Breast epithelium (tissue), 4 donors: ENCODE results near the gene GTPBP3. TPM values are rescaled to one million over a fixed set of nuclear protein-coding genes. Genes with fewer than 3 reads are reported as not detected.

Source experiments
- DNase-seq, 2 donors: peaks; one replicate each; pipeline ENCODE4 v3.0.0-alpha.2; 2019; ENCODE audit warnings: low spot score in 2 of 2
- H3K27ac ChIP-seq, 2 donors: fragments of 200-600 bp; sonication (generic) in 1 of 2; one replicate each; pipeline ENCODE4 v1.5.1; 2016 to 2019; ENCODE audit warnings: mild to moderate bottlenecking in 1 of 2
- H3K27me3 ChIP-seq, 2 donors: fragments of 200-600 bp; sonication (generic) in 1 of 2; one replicate each; pipeline versions ENCODE4 v1.5.1 to v1.6.0; 2017 to 2019; ENCODE audit warnings: control low read depth in 1 of 2, mild to moderate bottlenecking in 1 of 2
- H3K36me3 ChIP-seq: fragments of 200-600 bp; one replicate; pipeline ENCODE4 v1.5.1; 2019
- H3K4me1 ChIP-seq, 2 donors: fragments of 200-600 bp; sonication (generic); one replicate each; pipeline ENCODE4 v1.5.1; 2016 to 2019; ENCODE audit warnings: control low read depth in 1 of 2
- H3K4me3 ChIP-seq, 3 donors: fragments of 200-600 bp; sonication (generic); 1 replicate in 2 of 3; 2 replicates in 1 of 3; pipeline ENCODE4 v1.5.1; 2016 to 2019; ENCODE audit warnings: mild to moderate bottlenecking in 3 of 3, moderate library complexity in 2 of 3
- H3K9me3 ChIP-seq, 2 donors: fragments of 200-600 bp; sonication (generic) in 1 of 2; one replicate each; pipeline ENCODE4 v1.5.1; 2016 to 2019; ENCODE audit warnings: control low read depth in 1 of 2
- POLR2A ChIP-seq: fragments of 450-650 bp; IDR thresholded peaks from one replicate; pipeline ENCODE4 v1.6.1; 2016; ENCODE audit warnings: antibody characterized with exemption, mild to moderate bottlenecking, moderate library complexity
- POLR2AphosphoS5 ChIP-seq, 3 donors: sonication (generic); formaldehyde crosslinking; IDR thresholded peaks; one replicate each; pipeline ENCODE4 v1.6.1; 2017; ENCODE audit warnings: antibody characterized with exemption in 3 of 3
- intact Hi-C: fragments of 100-400 bp; cut with DNase I; formaldehyde crosslinking; loops from one replicate; pipeline ENCODE4 v1.15.1; 2023; ENCODE audit warnings: low total_unique reads
- total RNA-seq, 3 donors: library from RNA; depleted of rRNA; stranded (reverse); fragments of >200 nt; gene quantifications; one replicate each; pipeline ENCODE4 v1.1.0, GENCODE V29; 2016
- TF ChIP-seq, protein P1 (sequence below), 3 donors: fragments of 450-650 bp; IDR thresholded peaks; one replicate each; pipeline ENCODE4 v1.5.1; 2016 to 2017; ENCODE audit warnings: antibody characterized with exemption in 3 of 3, mild to moderate bottlenecking in 3 of 3, moderate library complexity in 3 of 3

GTPBP3 gene
- total RNA-seq, 3 donors from 2014 or later, result 15.5 to 22.6 (median 17.7) TPM

DNA sequence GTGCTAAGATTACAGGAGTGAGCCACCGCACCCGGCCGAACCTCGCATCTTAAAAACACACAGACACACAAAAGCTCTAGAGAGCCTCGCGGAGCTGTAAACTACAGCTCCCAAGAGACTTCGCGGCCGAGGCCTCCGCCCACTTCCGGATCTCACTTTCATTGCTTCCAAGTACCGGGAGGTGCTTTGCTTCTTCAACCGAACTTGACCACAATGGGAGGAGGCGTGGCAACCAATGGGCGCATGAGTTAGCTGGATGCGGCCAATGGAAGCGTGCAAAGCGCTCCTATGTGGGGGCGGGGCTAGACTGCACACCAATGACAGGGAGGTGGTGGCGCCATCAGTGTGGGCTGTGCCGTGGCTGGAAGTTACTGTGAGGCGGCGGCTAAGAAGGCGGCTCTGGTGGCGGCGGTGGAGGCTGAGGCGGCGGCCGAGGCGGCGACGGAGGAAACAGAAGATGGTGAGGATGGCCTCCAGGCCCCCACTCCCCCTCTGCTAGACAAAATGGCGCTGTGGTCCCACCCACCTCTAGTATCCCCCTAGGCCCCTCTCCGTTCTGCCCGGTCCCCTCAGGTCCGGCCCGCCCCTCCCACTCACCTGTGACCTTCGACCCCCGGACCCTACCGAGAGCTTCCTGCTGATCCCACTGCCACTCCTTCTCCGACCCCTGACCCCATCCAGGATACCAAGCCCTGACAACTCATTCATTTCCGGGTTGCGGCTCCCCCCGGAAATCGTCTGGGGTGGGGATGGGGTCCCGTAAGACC is 28.0 kb upstream of the GTPBP3 start, which contains the start of gene DDA1:
TSS of gene DDA1 (plus strand) at position 366 of the 767 bp plus-strand sequence. CDS start at position 458, 92 bp downstream.
- TF ChIP-seq POLR2AphosphoS5 (IDR thresholded peaks at IDR 0.05), result peak; percentile 28 to 70 (median 28)
- TF ChIP-seq, protein P1, sequence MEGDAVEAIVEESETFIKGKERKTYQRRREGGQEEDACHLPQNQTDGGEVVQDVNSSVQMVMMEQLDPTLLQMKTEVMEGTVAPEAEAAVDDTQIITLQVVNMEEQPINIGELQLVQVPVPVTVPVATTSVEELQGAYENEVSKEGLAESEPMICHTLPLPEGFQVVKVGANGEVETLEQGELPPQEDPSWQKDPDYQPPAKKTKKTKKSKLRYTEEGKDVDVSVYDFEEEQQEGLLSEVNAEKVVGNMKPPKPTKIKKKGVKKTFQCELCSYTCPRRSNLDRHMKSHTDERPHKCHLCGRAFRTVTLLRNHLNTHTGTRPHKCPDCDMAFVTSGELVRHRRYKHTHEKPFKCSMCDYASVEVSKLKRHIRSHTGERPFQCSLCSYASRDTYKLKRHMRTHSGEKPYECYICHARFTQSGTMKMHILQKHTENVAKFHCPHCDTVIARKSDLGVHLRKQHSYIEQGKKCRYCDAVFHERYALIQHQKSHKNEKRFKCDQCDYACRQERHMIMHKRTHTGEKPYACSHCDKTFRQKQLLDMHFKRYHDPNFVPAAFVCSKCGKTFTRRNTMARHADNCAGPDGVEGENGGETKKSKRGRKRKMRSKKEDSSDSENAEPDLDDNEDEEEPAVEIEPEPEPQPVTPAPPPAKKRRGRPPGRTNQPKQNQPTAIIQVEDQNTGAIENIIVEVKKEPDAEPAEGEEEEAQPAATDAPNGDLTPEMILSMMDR (IDR thresholded peaks at IDR 0.05), result no peak
- no peak for TF ChIP-seq POLR2A

GRCh38 chr19:17309965-17310461 is 27.3 kb upstream of the GTPBP3 start:
- Histone ChIP-seq H3K36me3 (no peaks in the 10 kb centered on the region), H3K4me1 (peaks cover 7 to 13% of the 10 kb centered on the region in 2 donors), H3K27ac (peak overlapping the region; percentile 87), H3K27me3 (no peaks in the 10 kb centered on the region), H3K9me3 (no peaks in the 10 kb centered on the region), H3K4me3 (peak overlapping the region; percentile 85 to 92 (median 89))
- DNase-seq, result no peak
- intact Hi-C loops, result loop anchor here (10.0 kb wide), 1 partner anchor 75 kb away; no protein-coding TSS in a partner anchor
- TF ChIP-seq POLR2A (no peak), POLR2AphosphoS5 (IDR thresholded peaks at IDR 0.05) (no peak)
- TF ChIP-seq, protein P1 (IDR thresholded peaks at IDR 0.05), result no peak

More for the DNA sequence above, 28.0 kb upstream of the GTPBP3 start, which contains the start of gene DDA1:
- Histone ChIP-seq H3K27ac (peak within 1 kb of the TSS; percentile 87), H3K4me1 (peaks cover 7 to 19% of the 10 kb centered on the region in 2 donors), H3K9me3 (no peaks in the 10 kb centered on the region), H3K36me3 (no peaks in the 10 kb centered on the region), H3K27me3 (no peaks in the 10 kb centered on the region), H3K4me3 (peak within 1 kb of the TSS; percentile 85 to 92 (median 89))
- intact Hi-C loops, result loop anchor here (10.0 kb wide), 1 partner anchor 75 kb away; no protein-coding TSS in a partner anchor
- peak; percentile 99 to 100 for DNase-seq

DNA sequence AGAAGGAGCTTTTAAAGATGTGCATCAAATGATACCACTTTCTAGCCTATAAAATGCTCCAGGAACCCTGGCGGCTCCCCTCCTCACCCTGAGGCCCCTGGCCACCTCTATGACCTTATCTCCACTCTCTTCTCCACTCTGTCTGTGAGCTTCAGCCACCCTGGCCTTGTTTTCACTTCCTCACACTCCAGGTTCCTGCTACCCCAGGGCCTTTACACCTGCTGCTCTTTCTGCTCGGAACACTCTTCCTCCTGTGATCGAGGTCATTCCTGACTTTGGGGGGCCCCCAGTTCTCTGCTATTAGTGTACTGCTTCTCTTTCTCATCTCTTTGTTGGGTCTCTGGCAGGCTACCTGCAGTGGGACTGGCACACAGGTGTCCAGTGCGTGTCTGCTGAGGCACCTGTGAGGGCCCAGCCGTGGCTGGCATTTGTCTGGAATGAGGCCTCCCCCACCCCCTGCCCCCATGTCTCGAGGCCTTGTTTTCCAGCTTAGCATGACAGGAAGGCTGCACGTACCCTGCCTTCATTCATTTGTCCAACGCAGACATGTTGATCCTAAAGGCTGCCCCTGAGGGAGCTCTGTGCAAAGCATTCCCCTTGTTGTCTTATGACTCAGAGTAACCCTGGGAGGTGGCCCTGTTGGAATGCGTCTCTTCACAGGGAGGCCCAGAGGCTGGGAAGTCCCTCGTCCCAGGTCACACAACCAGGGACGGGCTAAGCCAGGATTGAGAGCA is 25.7 kb upstream of the GTPBP3 start:
- Histone ChIP-seq H3K9me3 (no peaks in the 10 kb centered on the region), H3K4me3 (no peak overlapping the region), H3K27me3 (no peaks in the 10 kb centered on the region), H3K36me3 (no peaks in the 10 kb centered on the region), H3K4me1 (peaks cover 5 to 7% of the 10 kb centered on the region in 2 donors), H3K27ac (no peak overlapping the region)
- TF ChIP-seq, protein P1 (IDR thresholded peaks at IDR 0.05), result no peak
- TF ChIP-seq POLR2AphosphoS5 (IDR thresholded peaks at IDR 0.05), result no peak
- no peak for TF ChIP-seq POLR2A
- no peak for DNase-seq
- intact Hi-C loops, result no loop called here

- no peak for DNase-seq
These were observed 24.9 kb upstream of the GTPBP3 start for GRCh38 chr19:17312189-17313113.

More at GRCh38 chr19:17312189-17313113, 24.9 kb upstream of the GTPBP3 start:
- Histone ChIP-seq H3K27me3 (no peaks in the 10 kb centered on the region), H3K36me3 (no peaks in the 10 kb centered on the region), H3K4me3 (no peak overlapping the region), H3K4me1 (peaks cover 5 to 7% of the 10 kb centered on the region in 2 donors), H3K27ac (no peak overlapping the region), H3K9me3 (no peaks in the 10 kb centered on the region)
- intact Hi-C loops, result no loop called here
- TF ChIP-seq, protein P1 (IDR thresholded peaks at IDR 0.05), result no peak
- TF ChIP-seq POLR2A (no peak), POLR2AphosphoS5 (IDR thresholded peaks at IDR 0.05) (no peak)
